SK-N-SH (cell line): ENCODE measurements around the gene INPP5B. TPM values are rescaled to one million over a fixed set of nuclear protein-coding genes. Genes with fewer than 3 reads are reported as not detected.

ENCODE experiments used
- CTCF ChIA-PET: fragments of 300-600, 350-600 bp; formaldehyde crosslinking; extraction: SDS; loops from one replicate; lab custom pipeline; 2021; lab: Yijun Ruan, JAX
- POLR2A ChIA-PET: fragments of 350-600 bp; sonication (Branson Sonifier 250); formaldehyde crosslinking; extraction: SDS; loops from one replicate; lab custom pipeline; 2020; ENCODE audit warnings: antibody characterized with exemption, inconsistent platforms; lab: Yijun Ruan, JAX
- DNase-seq: peaks from one replicate; pipeline ENCODE4 v3.0.0; 2012
- H2AFZ ChIP-seq: fragments of 200-600 bp; sonication (generic); 2 replicates; pipeline ENCODE4 v1.8.1; 2016; ENCODE audit warnings: antibody characterized with exemption, mild to moderate bottlenecking, low read depth
- H3F3A ChIP-seq: fragments of 200-600 bp; sonication (generic); replicated peaks from 2 replicates; pipeline ENCODE3; 2016; ENCODE audit warnings: antibody characterized with exemption, mild to moderate bottlenecking; ENCODE audit not compliant: insufficient read depth
- H3K27ac ChIP-seq, 2 experiments: fragments of 200-500 bp in 1 of 2; fragments of 200-600 bp in 1 of 2; sonication (Bioruptor generic) in 1 of 2; sonication (generic), shearing (Covaris generic) in 1 of 2; 2 replicates each; pipeline versions ENCODE4 v1.5.1 to v1.6.1; 2014 to 2016; ENCODE audit warnings: low read depth in 2 of 2, inconsistent platforms in 1 of 2, low read length in 1 of 2, mild to moderate bottlenecking in 1 of 2, mixed read lengths in 1 of 2
- H3K27me3 ChIP-seq: fragments of 200-600 bp; sonication (generic), shearing (Covaris generic); 2 replicates; pipeline ENCODE4 v1.6.1; 2016; ENCODE audit warnings: mixed run types; ENCODE audit not compliant: insufficient read depth
- H3K36me3 ChIP-seq, 2 experiments: fragments of 200-500 bp in 1 of 2; fragments of 200-600 bp in 1 of 2; sonication (Bioruptor generic) in 1 of 2; sonication (generic) in 1 of 2; replicated peaks in 1 of 2; 2 replicates each; pipeline versions ENCODE3 to v1.5.1; 2014 to 2016; ENCODE audit warnings: low read length in 1 of 2, mild to moderate bottlenecking in 1 of 2; ENCODE audit not compliant: insufficient read depth in 2 of 2, control insufficient read depth in 1 of 2
- H3K4me1 ChIP-seq, 2 experiments: fragments of 200-500 bp in 1 of 2; fragments of 200-600 bp in 1 of 2; sonication (Bioruptor generic) in 1 of 2; sonication (generic), shearing (Covaris generic) in 1 of 2; 2 replicates each; pipeline versions ENCODE4 v1.5.1 to v1.6.1; 2014 to 2016; ENCODE audit warnings: low read depth in 1 of 2, low read length in 1 of 2, mixed run types in 1 of 2; ENCODE audit not compliant: insufficient read depth in 2 of 2, control insufficient read depth in 1 of 2
- H3K4me2 ChIP-seq: fragments of 200-600 bp; sonication (generic), shearing (Covaris generic); 2 replicates; pipeline ENCODE4 v1.6.1; 2017; ENCODE audit warnings: mixed run types
- H3K4me3 ChIP-seq, 2 experiments: fragments of 200-500 bp in 1 of 2; fragments of 200-600 bp in 1 of 2; sonication (Bioruptor generic) in 1 of 2; sonication (generic), shearing (Covaris generic) in 1 of 2; 2 replicates each; pipeline versions ENCODE4 v1.5.1 to v1.8.1; 2014 to 2016; ENCODE audit warnings: low read depth in 2 of 2, inconsistent platforms in 1 of 2, low read length in 1 of 2, mild to moderate bottlenecking in 1 of 2, mixed read lengths in 1 of 2, moderate library complexity in 1 of 2
- H3K79me2 ChIP-seq: fragments of 200-600 bp; sonication (generic); 2 replicates; pipeline ENCODE4 v1.8.1; 2017; ENCODE audit warnings: mild to moderate bottlenecking; ENCODE audit not compliant: insufficient read depth
- H3K9ac ChIP-seq: fragments of 200-600 bp; sonication (generic); 2 replicates; pipeline ENCODE4 v1.6.1; 2017; ENCODE audit warnings: mixed run types
- H3K9me2 ChIP-seq: fragments of 200-600 bp; sonication (generic); 2 replicates; pipeline ENCODE4 v1.6.1; 2017; ENCODE audit warnings: mixed run types
- H3K9me3 ChIP-seq: fragments of 200-600 bp; sonication (generic); 2 replicates; pipeline ENCODE4 v1.6.1; 2017; ENCODE audit warnings: mixed run types, mild to moderate bottlenecking, moderate library complexity
- H4K20me1 ChIP-seq: fragments of 200-600 bp; sonication (generic); 2 replicates; pipeline ENCODE4 v1.6.1; 2017; ENCODE audit warnings: mild to moderate bottlenecking, mixed run types; ENCODE audit not compliant: insufficient read depth
- EP300 ChIP-seq, 2 experiments: IDR thresholded peaks; 2 replicates each; pipeline versions ENCODE4 v1.4.0 to v1.6.1; 2012; ENCODE audit warnings: borderline replicate concordance in 1 of 2, low read depth in 1 of 2, low read length in 1 of 2
- FOSL2 ChIP-seq: IDR thresholded peaks from 2 replicates; pipeline ENCODE4 v1.4.0; 2012; ENCODE audit warnings: low read depth, mild to moderate bottlenecking, moderate library complexity, borderline replicate concordance
- FOXM1 ChIP-seq: IDR thresholded peaks from 2 replicates; pipeline ENCODE4 v1.4.0; 2012; ENCODE audit warnings: low read depth, mild to moderate bottlenecking
- GABPA ChIP-seq: IDR thresholded peaks from 2 replicates; pipeline ENCODE4 v1.4.0; 2012; ENCODE audit warnings: low read depth, mild to moderate bottlenecking
- JUND ChIP-seq: IDR thresholded peaks from 2 replicates; pipeline ENCODE4 v1.4.0; 2012
- NRF1 ChIP-seq: IDR thresholded peaks from 2 replicates; pipeline ENCODE4 v1.6.1; 2012; ENCODE audit warnings: low read depth, mild to moderate bottlenecking, low read length
- RAD21 ChIP-seq: IDR thresholded peaks from 2 replicates; pipeline ENCODE4 v1.6.1; 2012; ENCODE audit warnings: mild to moderate bottlenecking, low read length
- REST ChIP-seq: IDR thresholded peaks from 2 replicates; pipeline ENCODE4 v1.6.1; 2012; ENCODE audit warnings: mild to moderate bottlenecking, low read depth, low read length, moderate library complexity
- RXRA ChIP-seq: IDR thresholded peaks from 2 replicates; pipeline ENCODE4 v1.4.0; 2012; ENCODE audit warnings: low read depth, mild to moderate bottlenecking, borderline replicate concordance
- TAF1 ChIP-seq: IDR thresholded peaks from 2 replicates; pipeline ENCODE4 v1.6.1; 2012; ENCODE audit warnings: low read depth, mild to moderate bottlenecking, low read length, moderate library complexity, borderline replicate concordance
- TCF12 ChIP-seq: IDR thresholded peaks from 2 replicates; pipeline ENCODE4 v1.4.0; 2012
- TEAD4 ChIP-seq: IDR thresholded peaks from 2 replicates; pipeline ENCODE4 v1.4.0; 2012; ENCODE audit warnings: mild to moderate bottlenecking, borderline replicate concordance; ENCODE audit not compliant: insufficient read depth
- WGBS: methylation state at CpG from one replicate; pipeline ENCODE4 v1.1.6; 2017; ENCODE audit warnings: low lambda C conversion rate; 5-methylcytosine and 5-hydroxymethylcytosine counted together
- polyA plus RNA-seq, 3 experiments: library from polyadenylated mRNA; depleted of rRNA; stranded (reverse); fragments of >200 nt; gene quantifications; 2 replicates each; pipeline ENCODE4 v1.2.3, GENCODE V29; 2012
- TF ChIP-seq, protein P1 (sequence below): fragments of 150-350 bp; IDR thresholded peaks from 2 replicates; pipeline ENCODE4 v1.6.1; 2016; ENCODE audit warnings: mild to moderate bottlenecking, low read depth, low read length
- TF ChIP-seq, protein P2 (sequence below): IDR thresholded peaks from 2 replicates; pipeline ENCODE4 v1.4.0; 2012; ENCODE audit warnings: low read depth, borderline replicate concordance

Gene INPP5B
- polyA plus RNA-seq, 1 of the 3 experiments (the other 2 are of a cell fraction), result 10.5 TPM

GRCh38 chr1:37844536-37844935, 102.3 kb downstream of the INPP5B start:
- DNase-seq, result no peak
- Histone ChIP-seq H3K27me3 (no peaks in the 10 kb centered on the region), H3K4me1 (no peaks in the 10 kb centered on the region), H3K27ac (no peak overlapping the region), H4K20me1 (peaks cover 33% of the 10 kb centered on the region), H3K4me3 (no peak overlapping the region), H3K9ac (no peak overlapping the region), H3K9me3 (no peaks in the 10 kb centered on the region), H3K9me2 (no peaks in the 10 kb centered on the region), H3K4me2 (no peak overlapping the region), H3K36me3 (peaks cover 35 to 37% of the 10 kb centered on the region in 2 experiments), H3K79me2 (peaks cover 75% of the 10 kb centered on the region), H3F3A (no peaks in the 10 kb centered on the region), H2AFZ (no peak overlapping the region)
- POLR2A ChIA-PET, result no interaction called here
- CTCF ChIA-PET, result interaction anchor here (0.9 to 1.4 kb wide), 3 partner anchors 10 to 15 kb away, joined by 3 to 4 read pairs (median 3); no protein-coding TSS in a partner anchor
- TF ChIP-seq, protein P1, sequence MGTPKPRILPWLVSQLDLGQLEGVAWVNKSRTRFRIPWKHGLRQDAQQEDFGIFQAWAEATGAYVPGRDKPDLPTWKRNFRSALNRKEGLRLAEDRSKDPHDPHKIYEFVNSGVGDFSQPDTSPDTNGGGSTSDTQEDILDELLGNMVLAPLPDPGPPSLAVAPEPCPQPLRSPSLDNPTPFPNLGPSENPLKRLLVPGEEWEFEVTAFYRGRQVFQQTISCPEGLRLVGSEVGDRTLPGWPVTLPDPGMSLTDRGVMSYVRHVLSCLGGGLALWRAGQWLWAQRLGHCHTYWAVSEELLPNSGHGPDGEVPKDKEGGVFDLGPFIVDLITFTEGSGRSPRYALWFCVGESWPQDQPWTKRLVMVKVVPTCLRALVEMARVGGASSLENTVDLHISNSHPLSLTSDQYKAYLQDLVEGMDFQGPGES, result no peak
- TF ChIP-seq, all 33 proteins: peak for 0

- Histone ChIP-seq H3K4me3 (no peak overlapping the region), H3K4me1 (no peaks in the 10 kb centered on the region), H3K27me3 (no peaks in the 10 kb centered on the region), H3K9me2 (no peaks in the 10 kb centered on the region), H3K36me3 (peaks cover 39 to 49% of the 10 kb centered on the region in 2 experiments), H4K20me1 (peaks cover 6% of the 10 kb centered on the region; the same call in 1 of the 2 replicates), H2AFZ (no peak overlapping the region), H3K27ac (no peak overlapping the region), H3K9ac (no peak overlapping the region), H3K79me2 (peaks cover 46% of the 10 kb centered on the region), H3K4me2 (no peak overlapping the region), H3F3A (no peaks in the 10 kb centered on the region), H3K9me3 (no peaks in the 10 kb centered on the region)
- no peak for DNase-seq
- ChIA-PET POLR2A (no interaction called here), CTCF (interaction anchor here (0.9 to 1.4 kb wide), 2 partner anchors 10 to 18 kb away, joined by 3 read pairs; partner anchors contain the start of gene MTF1)
- 85% methylated on average over 3 of the region's 3 CpGs for WGBS
- TF ChIP-seq REST, result no peak
- no peak for TF ChIP-seq EP300 (IDR thresholded peaks at IDR 0.05; ENCODE audit: borderline replicate concordance in 1 of 2, low read depth in 1 of 2, low read length in 1 of 2)
- no peak for TF ChIP-seq FOXM1
- no peak for TF ChIP-seq FOSL2
- TF ChIP-seq TCF12, result no peak
- TF ChIP-seq NRF1, result no peak
- TF ChIP-seq GABPA, result no peak
- no peak for TF ChIP-seq TAF1
- TF ChIP-seq RXRA, result no peak
- TF ChIP-seq TEAD4, result no peak
- TF ChIP-seq, protein P2, sequence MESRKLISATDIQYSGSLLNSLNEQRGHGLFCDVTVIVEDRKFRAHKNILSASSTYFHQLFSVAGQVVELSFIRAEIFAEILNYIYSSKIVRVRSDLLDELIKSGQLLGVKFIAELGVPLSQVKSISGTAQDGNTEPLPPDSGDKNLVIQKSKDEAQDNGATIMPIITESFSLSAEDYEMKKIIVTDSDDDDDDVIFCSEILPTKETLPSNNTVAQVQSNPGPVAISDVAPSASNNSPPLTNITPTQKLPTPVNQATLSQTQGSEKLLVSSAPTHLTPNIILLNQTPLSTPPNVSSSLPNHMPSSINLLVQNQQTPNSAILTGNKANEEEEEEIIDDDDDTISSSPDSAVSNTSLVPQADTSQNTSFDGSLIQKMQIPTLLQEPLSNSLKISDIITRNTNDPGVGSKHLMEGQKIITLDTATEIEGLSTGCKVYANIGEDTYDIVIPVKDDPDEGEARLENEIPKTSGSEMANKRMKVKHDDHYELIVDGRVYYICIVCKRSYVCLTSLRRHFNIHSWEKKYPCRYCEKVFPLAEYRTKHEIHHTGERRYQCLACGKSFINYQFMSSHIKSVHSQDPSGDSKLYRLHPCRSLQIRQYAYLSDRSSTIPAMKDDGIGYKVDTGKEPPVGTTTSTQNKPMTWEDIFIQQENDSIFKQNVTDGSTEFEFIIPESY, result no peak
- TF ChIP-seq JUND, result no peak
- TF ChIP-seq RAD21, result no peak
Observed at GRCh38 chr1:37841652-37842051, 105.2 kb downstream of the INPP5B start.
